K562 (cell line): Measurements from ENCODE around the gene PGA3. TPM values are rescaled to one million over a fixed set of nuclear protein-coding genes. Genes with fewer than 3 reads are reported as not detected.

Source experiments
- ASH1L ChIP-seq: fragments of 450-650 bp; IDR thresholded peaks from 2 replicates; pipeline ENCODE4 v1.6.1; 2018; ENCODE audit warnings: borderline replicate concordance, mild to moderate bottlenecking, low read depth; ENCODE audit not compliant: partially characterized antibody
- CBX3 ChIP-seq, 2 experiments: IDR thresholded peaks; 1 replicate in 1 of 2; 2 replicates in 1 of 2; pipeline ENCODE4 v1.6.1; 2012; ENCODE audit warnings: inconsistent platforms in 2 of 2, low read length in 2 of 2, borderline replicate concordance in 1 of 2, control low read depth in 1 of 2
- CHCHD3 ChIP-seq: fragments of 250-450 bp; sonication (Bioruptor Pico); IDR thresholded peaks from 2 replicates; pipeline ENCODE4 v2.1.2; 2022; ENCODE audit warnings: mild to moderate bottlenecking
- E2F8 ChIP-seq: fragments of 450-650 bp; IDR thresholded peaks from 2 replicates; pipeline ENCODE4 v1.7.1; 2018; ENCODE audit warnings: mild to moderate bottlenecking, low read depth; ENCODE audit not compliant: partially characterized antibody
- ELF4 ChIP-seq: fragments of 450-650 bp; formaldehyde crosslinking; IDR thresholded peaks from 2 replicates; pipeline ENCODE4 v1.4.0; 2022; ENCODE audit warnings: missing genetic modification characterization
- FOXP1 ChIP-seq: sonication (generic); formaldehyde crosslinking; IDR thresholded peaks from 2 replicates; pipeline ENCODE4 v1.8.0; 2022; ENCODE audit warnings: mild to moderate bottlenecking, missing genetic modification reagents
- KDM2B ChIP-seq: fragments of 250-450 bp; sonication (Bioruptor Pico); IDR thresholded peaks from 2 replicates; pipeline ENCODE4 v1.8.0; 2021; ENCODE audit warnings: mild to moderate bottlenecking, moderate library complexity
- KDM5B ChIP-seq: fragments of 200-600 bp; sonication (generic); IDR thresholded peaks from 2 replicates; pipeline ENCODE4 v1.6.1; 2012; ENCODE audit warnings: low read depth, mild to moderate bottlenecking, moderate library complexity, low read length, control low read depth, inconsistent platforms; ENCODE audit not compliant: insufficient replicate concordance
- MAFG ChIP-seq: fragments of 450-650 bp; conservative IDR thresholded peaks from 2 replicates; pipeline ENCODE4 v1.6.1; 2016; ENCODE audit warnings: missing genetic modification characterization, missing compliant biosample characterization
- MTA3 ChIP-seq: fragments of 450-650 bp; formaldehyde crosslinking; IDR thresholded peaks from 2 replicates; pipeline ENCODE4 v1.6.1; 2017; ENCODE audit warnings: mild to moderate bottlenecking, borderline replicate concordance
- NONO ChIP-seq, 2 experiments: fragments of 200-400 bp in 1 of 2; fragments of 450-650 bp in 1 of 2; formaldehyde crosslinking in 1 of 2; IDR thresholded peaks; 2 replicates each; pipeline ENCODE4 v1.6.1; 2017; ENCODE audit warnings: low read depth in 2 of 2, mild to moderate bottlenecking in 2 of 2, moderate library complexity in 2 of 2, low read length in 1 of 2
- SRSF1 ChIP-seq: fragments of 200-400 bp; formaldehyde crosslinking; IDR thresholded peaks from 2 replicates; pipeline ENCODE4 v1.6.1; 2017; ENCODE audit warnings: mild to moderate bottlenecking, low read depth, low read length, moderate library complexity
- STAT5A ChIP-seq: IDR thresholded peaks from 2 replicates; pipeline ENCODE4 v1.6.1; 2012; ENCODE audit warnings: low read length, inconsistent platforms, borderline replicate concordance
- STAT6 ChIP-seq: sonication (generic); formaldehyde crosslinking; IDR thresholded peaks from 2 replicates; pipeline ENCODE4 v1.8.1; 2023; ENCODE audit warnings: mild to moderate bottlenecking, missing genetic modification reagents
- TGIF2 ChIP-seq: sonication (generic); formaldehyde crosslinking; IDR thresholded peaks from 2 replicates; pipeline ENCODE4 v1.8.1; 2022; ENCODE audit warnings: mild to moderate bottlenecking, missing genetic modification reagents, moderate library complexity
- USF2 ChIP-seq: sonication (generic); formaldehyde crosslinking; IDR thresholded peaks from 2 replicates; pipeline ENCODE4 v1.5.0; 2020; ENCODE audit warnings: missing genetic modification reagents
- ZBTB7A ChIP-seq: IDR thresholded peaks from 2 replicates; pipeline ENCODE4 v1.6.1; 2011; ENCODE audit warnings: low read depth, mild to moderate bottlenecking, low read length, moderate library complexity, borderline replicate concordance; ENCODE audit not compliant: control insufficient read depth
- ZNF24 ChIP-seq: fragments of 450-650 bp; IDR thresholded peaks from 2 replicates; pipeline ENCODE4 v1.6.1; 2016
- ZNF589 ChIP-seq: fragments of 200-800 bp; sonication (Bioruptor generic); IDR thresholded peaks from 2 replicates; pipeline ENCODE4 v1.6.1; 2016; ENCODE audit warnings: low read depth, missing genetic modification characterization, missing compliant biosample characterization
- polyA plus RNA-seq, 8 experiments: library from polyadenylated mRNA; depleted of rRNA in 4 of 8; stranded (reverse) in 5 of 8; unstranded in 3 of 8; fragments of >200 nt; fragmentation: Nextera tagmentation in 2 of 8; fragmentation: Illumina TruSeq in 1 of 8; extraction: Ambion mirVana in 2 of 8; extraction: Trizol in 1 of 8; gene quantifications; 2 replicates each; pipeline versions ENCODE4 v1.2.1 to v1.2.3, GENCODE V29; 2011 to 2014; ENCODE audit warnings: inconsistent platforms in 1 of 8, missing spikeins in 1 of 8
- total RNA-seq, 7 experiments: library from RNA; depleted of rRNA in 6 of 7; stranded (reverse); fragments of >200 nt in 6 of 7; fragmentation: Illumina TruSeq in 2 of 7; extraction: Trizol in 2 of 7; gene quantifications; 2 replicates each; pipeline versions ENCODE4 v1.2.1 to v1.2.3, GENCODE V29; 2011 to 2021; ENCODE audit warnings: low replicate concordance in 1 of 7
- TF ChIP-seq, protein P1 (sequence below): sonication (generic); formaldehyde crosslinking; IDR thresholded peaks from 2 replicates; pipeline ENCODE4 v1.8.0; 2022; ENCODE audit warnings: missing genetic modification reagents, mild to moderate bottlenecking, borderline replicate concordance

The PGA3 gene
- total and polyA plus RNA-seq, 9 of the 15 experiments (the other 6 are each of a cell fraction or from before 2014, with no cell fraction given), result 0.15 to 0.18 (median 0.18) TPM; not detected in 6

DNA sequence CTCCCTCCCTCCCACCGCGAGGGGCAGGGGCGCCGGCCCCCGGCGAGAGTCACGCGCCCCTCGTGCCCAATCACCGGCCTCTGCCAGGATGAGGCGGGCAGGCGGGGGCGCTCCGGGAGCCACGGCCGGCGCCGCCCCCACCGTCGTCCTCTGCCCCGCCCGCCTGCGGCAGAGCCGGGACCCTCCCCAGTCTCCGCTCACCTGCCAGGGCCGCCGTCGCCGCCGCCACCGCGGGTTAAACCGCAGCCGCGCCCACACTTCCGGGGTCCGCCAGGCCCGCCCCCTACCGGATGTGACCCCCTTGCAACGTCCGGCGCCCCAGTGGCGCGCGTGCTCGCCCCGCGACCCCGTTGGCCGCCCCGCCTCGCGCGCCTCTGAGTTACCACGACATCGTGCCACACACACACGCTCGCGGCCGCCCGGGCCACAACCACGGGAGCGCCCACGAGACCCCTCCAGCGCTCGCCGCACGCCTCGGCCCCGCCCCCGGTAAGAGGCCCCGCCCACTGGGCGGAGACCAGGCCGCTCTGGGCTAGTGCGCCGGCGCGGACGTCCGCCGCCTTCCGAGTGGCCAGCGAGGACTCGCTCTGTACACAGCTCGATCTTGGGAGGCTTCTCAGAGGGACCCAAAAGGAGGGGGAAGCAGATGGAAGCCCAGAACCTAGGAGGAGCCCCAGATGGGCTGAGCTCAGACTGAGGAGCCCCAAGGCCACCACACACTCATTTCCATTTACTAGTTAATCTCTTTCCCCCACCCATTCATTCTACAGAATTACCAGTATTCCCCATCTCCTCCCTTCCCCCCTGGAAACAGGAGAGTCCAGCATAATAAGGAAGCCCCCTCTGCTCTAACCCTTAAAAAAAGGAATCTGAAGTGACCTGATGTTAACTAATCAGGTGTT lies 41.9 kb upstream of the PGA3 start, which contains the start of gene VPS37C (continued):
- TF ChIP-seq, protein P1, sequence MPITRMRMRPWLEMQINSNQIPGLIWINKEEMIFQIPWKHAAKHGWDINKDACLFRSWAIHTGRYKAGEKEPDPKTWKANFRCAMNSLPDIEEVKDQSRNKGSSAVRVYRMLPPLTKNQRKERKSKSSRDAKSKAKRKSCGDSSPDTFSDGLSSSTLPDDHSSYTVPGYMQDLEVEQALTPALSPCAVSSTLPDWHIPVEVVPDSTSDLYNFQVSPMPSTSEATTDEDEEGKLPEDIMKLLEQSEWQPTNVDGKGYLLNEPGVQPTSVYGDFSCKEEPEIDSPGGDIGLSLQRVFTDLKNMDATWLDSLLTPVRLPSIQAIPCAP (CRISPR knock-in tag), result no peak
- TF ChIP-seq MTA3 (peak; percentile 86), ZNF589 (CRISPR knock-in tag) (no peak), E2F8 (no peak), ZBTB7A (peak; percentile 96), ASH1L (no peak), CBX3 (IDR thresholded peaks at IDR 0.05; ENCODE audit: borderline replicate concordance in 1 of 2, low read length in 2 of 2) (no peak), ZNF24 (0 out of 2 replicates have a peak, but pooled peaks have one; percentile 10), TGIF2 (CRISPR knock-in tag) (no peak), KDM5B (no peak), STAT6 (CRISPR knock-in tag) (no peak; the same call in 1 of the 2 replicates), USF2 (CRISPR knock-in tag) (peak; percentile 88), ELF4 (CRISPR knock-in tag) (no peak), KDM2B (CRISPR knock-in tag) (no peak), SRSF1 (no peak), MAFG (tag) (no peak), STAT5A (no peak), NONO (IDR thresholded peaks at IDR 0.05; ENCODE audit: low read depth in 2 of 2, low read length in 1 of 2) (peak; percentile 91 to 92), CHCHD3 (CRISPR knock-in tag) (no peak), FOXP1 (peak; percentile 23; the same call in 1 of the 2 replicates)
